Measurements from ENCODE around the gene RBFOX2. TPM values are rescaled to one million over a fixed set of nuclear protein-coding genes. Genes with fewer than 3 reads are reported as not detected.

RBFOX2 gene
- total RNA-seq, 4 donors from 2014 or later, result 39.4 to 80.0 (median 52.9) TPM

DNA sequence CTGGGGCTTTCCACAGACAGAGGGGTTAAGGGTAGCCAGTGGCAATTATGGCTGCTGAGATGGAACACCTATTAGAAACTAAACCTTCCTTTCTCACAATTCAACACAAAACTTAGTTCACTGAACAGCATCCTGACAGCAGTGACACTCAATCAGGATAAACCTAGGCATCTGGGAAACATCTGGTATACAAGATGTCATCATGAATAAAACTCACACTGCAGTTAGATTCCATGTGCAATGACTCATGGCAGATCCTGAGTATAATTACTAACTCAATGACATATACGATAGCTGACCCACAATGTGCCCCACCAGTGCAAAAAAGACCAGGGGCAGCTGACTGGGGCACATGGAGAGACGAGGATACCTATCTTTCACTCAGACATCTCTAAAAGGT is 17.7 kb downstream of the RBFOX2 start:
- H3K27ac ChIP-seq, result peak overlapping the region in 1 of 4 donors; percentile 43
- DNase-seq, result no peak
- no peaks in the 10 kb centered on the region for H3K36me3 ChIP-seq
- no peaks in the 10 kb centered on the region for H3K9me3 ChIP-seq
- H3K4me3 ChIP-seq, result no peak overlapping the region
- TF ChIP-seq POLR2A (IDR thresholded peaks at IDR 0.05), result no peak
- TF ChIP-seq, protein P1, sequence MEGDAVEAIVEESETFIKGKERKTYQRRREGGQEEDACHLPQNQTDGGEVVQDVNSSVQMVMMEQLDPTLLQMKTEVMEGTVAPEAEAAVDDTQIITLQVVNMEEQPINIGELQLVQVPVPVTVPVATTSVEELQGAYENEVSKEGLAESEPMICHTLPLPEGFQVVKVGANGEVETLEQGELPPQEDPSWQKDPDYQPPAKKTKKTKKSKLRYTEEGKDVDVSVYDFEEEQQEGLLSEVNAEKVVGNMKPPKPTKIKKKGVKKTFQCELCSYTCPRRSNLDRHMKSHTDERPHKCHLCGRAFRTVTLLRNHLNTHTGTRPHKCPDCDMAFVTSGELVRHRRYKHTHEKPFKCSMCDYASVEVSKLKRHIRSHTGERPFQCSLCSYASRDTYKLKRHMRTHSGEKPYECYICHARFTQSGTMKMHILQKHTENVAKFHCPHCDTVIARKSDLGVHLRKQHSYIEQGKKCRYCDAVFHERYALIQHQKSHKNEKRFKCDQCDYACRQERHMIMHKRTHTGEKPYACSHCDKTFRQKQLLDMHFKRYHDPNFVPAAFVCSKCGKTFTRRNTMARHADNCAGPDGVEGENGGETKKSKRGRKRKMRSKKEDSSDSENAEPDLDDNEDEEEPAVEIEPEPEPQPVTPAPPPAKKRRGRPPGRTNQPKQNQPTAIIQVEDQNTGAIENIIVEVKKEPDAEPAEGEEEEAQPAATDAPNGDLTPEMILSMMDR (IDR thresholded peaks at IDR 0.05), result no peak
- no peaks in the 10 kb centered on the region for H3K27me3 ChIP-seq
- peaks cover 0 to 21% (median 0%) of the 10 kb centered on the region in 4 donors for H3K4me1 ChIP-seq

DNA sequence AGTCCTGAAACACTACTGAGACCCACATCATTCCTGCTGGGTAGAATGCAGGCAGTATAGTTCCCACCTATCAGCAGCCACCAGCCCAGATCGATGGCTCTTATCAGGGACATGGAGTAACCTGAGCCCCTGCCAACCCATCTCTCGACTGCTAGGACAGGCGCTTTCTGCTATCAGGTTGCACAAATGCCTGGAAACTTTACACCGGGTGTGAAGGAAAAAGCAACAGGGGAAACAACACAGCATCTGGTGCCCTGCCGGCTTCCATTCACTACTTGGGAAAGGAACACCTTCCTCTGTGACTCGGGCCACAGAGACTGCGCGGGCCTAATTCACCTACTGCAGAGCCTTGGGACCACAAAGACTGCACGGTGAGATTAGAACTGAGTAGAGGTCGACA is 18.5 kb downstream of the RBFOX2 start:
- TF ChIP-seq, protein P1 (IDR thresholded peaks at IDR 0.05), result no peak
- no peak for TF ChIP-seq POLR2A (IDR thresholded peaks at IDR 0.05)
- Histone ChIP-seq H3K36me3 (no peaks in the 10 kb centered on the region), H3K27me3 (no peaks in the 10 kb centered on the region), H3K4me1 (peaks cover 0 to 21% (median 0%) of the 10 kb centered on the region in 4 donors), H3K4me3 (no peak overlapping the region), H3K27ac (peak overlapping the region in 1 of 4 donors; percentile 43), H3K9me3 (no peaks in the 10 kb centered on the region)
- DNase-seq, result no peak

DNA sequence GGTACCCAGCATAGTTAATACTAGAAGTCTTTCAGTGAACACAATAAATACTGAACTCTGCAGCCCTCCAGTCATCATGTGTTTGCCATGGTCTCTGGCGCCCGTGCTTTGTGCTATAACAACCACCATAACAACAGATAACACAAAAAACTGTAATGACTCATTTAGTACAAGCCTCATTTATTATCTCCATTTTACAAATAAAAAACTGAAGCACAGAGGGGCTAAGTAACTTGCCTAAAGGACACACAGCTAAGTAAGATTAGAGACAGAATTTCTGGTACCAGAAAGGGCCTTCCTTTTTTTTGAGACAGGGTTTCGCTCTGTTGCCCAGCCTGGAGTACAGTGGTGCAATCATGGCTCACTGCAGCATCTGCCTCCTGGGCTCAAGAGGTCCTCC is 19.5 kb downstream of the RBFOX2 start:
- DNase-seq, result no peak
- Histone ChIP-seq H3K27me3 (no peaks in the 10 kb centered on the region), H3K4me3 (no peak overlapping the region), H3K9me3 (no peaks in the 10 kb centered on the region), H3K4me1 (peaks cover 0 to 21% (median 0%) of the 10 kb centered on the region in 4 donors), H3K27ac (peak overlapping the region in 1 of 4 donors; percentile 46), H3K36me3 (no peaks in the 10 kb centered on the region)
- TF ChIP-seq, protein P1 (IDR thresholded peaks at IDR 0.05), result no peak
- no peak for TF ChIP-seq POLR2A (IDR thresholded peaks at IDR 0.05)

DNA sequence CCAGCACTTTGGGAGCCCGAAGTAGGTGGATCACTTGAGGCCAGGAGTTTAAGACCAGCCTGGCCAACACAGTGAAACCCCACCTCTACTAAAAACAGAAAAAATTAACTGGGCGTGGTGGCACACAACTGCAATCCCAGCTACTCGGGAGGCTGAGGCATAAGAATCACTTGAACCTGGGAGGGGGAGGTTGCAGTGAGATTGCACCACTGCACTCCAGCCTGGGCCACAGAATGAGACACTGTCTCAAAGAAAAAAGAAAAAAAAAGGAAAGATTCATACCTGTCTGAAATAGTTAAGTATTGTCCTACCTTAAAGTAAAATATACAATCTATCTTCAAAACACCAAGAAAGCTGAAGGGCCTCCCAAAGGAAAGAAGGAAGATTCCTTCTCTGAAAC is 20.1 kb downstream of the RBFOX2 start:
- Histone ChIP-seq H3K9me3 (no peaks in the 10 kb centered on the region), H3K27me3 (no peaks in the 10 kb centered on the region), H3K4me1 (peaks cover 0 to 21% (median 0%) of the 10 kb centered on the region in 4 donors), H3K36me3 (no peaks in the 10 kb centered on the region), H3K4me3 (no peak overlapping the region), H3K27ac (peak overlapping the region in 1 of 4 donors; percentile 46)
- TF ChIP-seq, protein P1 (IDR thresholded peaks at IDR 0.05), result no peak
- TF ChIP-seq POLR2A (IDR thresholded peaks at IDR 0.05), result no peak
- DNase-seq, result no peak

DNA sequence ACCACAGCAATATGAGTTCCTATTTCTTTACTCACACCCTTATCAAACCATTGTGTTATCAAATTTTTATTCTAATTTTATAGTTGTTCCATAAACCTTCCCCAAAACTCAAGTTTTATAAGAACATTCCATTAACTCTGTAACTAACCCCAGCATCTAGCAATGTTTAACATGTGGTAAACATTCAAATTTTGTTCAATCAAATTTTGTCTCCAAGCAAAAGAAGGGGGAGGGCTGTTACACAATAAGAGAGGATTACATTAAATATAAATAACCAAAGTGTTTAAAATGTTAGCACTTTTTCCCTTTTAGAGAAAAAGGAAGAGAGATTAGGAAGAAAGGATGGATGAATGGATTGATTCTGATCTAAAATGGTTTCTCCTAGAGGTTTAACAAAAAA is 20.5 kb downstream of the RBFOX2 start:
- H3K27me3 ChIP-seq, result no peaks in the 10 kb centered on the region
- H3K27ac ChIP-seq, result peak overlapping the region in 1 of 4 donors; percentile 46
- TF ChIP-seq, protein P1 (IDR thresholded peaks at IDR 0.05), result no peak
- TF ChIP-seq POLR2A (IDR thresholded peaks at IDR 0.05), result no peak
- peaks cover 0 to 21% (median 0%) of the 10 kb centered on the region in 4 donors for H3K4me1 ChIP-seq
- no peaks in the 10 kb centered on the region for H3K36me3 ChIP-seq
- DNase-seq, result no peak
- no peak overlapping the region for H3K4me3 ChIP-seq
- H3K9me3 ChIP-seq, result no peaks in the 10 kb centered on the region

Data from Peyer's patch (tissue), 4 donors.